GM19099 (cell line): ENCODE measurements around the gene SMS.

Experiments
- POLR2A ChIP-seq: IDR thresholded peaks from 3 replicates; pipeline ENCODE4 v1.6.1; 2011; ENCODE audit warnings: low read depth; ENCODE audit not compliant: insufficient read length; ENCODE audit errors: extremely low read depth

SMS gene

DNA sequence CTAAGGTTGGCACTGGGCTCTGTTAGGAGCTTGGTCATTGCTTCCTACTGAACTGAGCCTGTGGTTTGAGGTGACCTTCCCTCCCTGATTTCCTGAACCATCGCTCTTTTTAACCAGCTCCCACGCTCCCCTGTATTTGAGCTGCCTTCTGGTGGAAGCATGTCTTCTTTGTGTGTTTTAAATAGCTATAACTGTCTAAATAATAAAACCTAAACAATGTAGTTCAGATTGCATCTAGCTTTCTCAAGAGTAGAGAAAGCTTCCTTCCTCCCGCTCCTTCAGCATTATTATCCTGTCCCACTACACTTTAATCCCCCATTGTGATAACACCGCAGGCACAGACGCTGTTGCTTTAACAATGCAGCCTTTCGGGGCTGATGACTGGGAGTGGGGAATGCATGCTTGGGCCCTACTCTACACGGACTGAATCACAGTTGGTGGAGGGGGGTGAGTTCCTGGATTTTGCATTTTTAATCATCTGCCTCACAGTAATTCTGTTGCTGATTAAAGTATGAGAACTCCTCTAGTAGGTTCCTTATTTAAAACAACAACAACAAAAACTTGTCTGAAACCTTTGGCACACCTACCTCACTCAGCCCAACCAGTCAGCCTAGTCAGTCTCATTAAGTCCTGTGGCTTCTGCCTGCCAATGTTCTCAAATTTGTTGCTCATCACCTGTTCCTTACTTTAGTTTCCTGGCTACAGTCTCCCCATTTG is 6.6 kb downstream of the SMS start:
- no peak for TF ChIP-seq POLR2A

DNA sequence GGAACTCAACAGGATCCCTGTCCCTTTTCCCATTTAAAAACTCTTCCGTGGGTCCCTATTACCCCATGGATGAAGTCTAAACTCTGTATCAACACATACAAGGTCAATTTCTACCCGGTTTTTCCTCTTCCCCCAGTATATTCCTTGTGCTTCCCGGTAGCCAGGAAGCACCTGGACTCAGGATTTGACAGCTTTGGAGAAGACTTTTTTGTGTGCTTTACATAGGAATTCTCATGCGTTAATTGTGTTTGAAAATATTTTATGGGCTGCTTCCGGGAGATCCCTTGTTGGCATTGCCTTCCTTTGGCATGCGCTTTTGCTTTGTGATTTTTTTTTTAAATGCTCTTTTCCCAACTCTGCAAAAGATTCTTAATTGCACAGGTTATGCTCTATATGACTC is 7.2 kb downstream of the SMS start:
- no peak for TF ChIP-seq POLR2A

- TF ChIP-seq POLR2A = no peak
Observed at GRCh38 chrX:21948897-21949578, 8.5 kb downstream of the SMS start.

- no peak for TF ChIP-seq POLR2A
Observed at GRCh38 chrX:21949689-21950088, 9.2 kb downstream of the SMS start.

- no peak for TF ChIP-seq POLR2A
Observed at GRCh38 chrX:21952624-21953023, 12.1 kb downstream of the SMS start.

- no peak for TF ChIP-seq POLR2A
Observed at GRCh38 chrX:21955403-21956189, 15.1 kb downstream of the SMS start.

- TF ChIP-seq POLR2A = no peak
Observed at GRCh38 chrX:21956783-21957182, 16.3 kb downstream of the SMS start.

- TF ChIP-seq POLR2A = no peak
Observed at GRCh38 chrX:21958187-21958586, 17.7 kb downstream of the SMS start.

- TF ChIP-seq POLR2A = no peak
Observed at GRCh38 chrX:21958916-21959315, 18.4 kb downstream of the SMS start.

DNA sequence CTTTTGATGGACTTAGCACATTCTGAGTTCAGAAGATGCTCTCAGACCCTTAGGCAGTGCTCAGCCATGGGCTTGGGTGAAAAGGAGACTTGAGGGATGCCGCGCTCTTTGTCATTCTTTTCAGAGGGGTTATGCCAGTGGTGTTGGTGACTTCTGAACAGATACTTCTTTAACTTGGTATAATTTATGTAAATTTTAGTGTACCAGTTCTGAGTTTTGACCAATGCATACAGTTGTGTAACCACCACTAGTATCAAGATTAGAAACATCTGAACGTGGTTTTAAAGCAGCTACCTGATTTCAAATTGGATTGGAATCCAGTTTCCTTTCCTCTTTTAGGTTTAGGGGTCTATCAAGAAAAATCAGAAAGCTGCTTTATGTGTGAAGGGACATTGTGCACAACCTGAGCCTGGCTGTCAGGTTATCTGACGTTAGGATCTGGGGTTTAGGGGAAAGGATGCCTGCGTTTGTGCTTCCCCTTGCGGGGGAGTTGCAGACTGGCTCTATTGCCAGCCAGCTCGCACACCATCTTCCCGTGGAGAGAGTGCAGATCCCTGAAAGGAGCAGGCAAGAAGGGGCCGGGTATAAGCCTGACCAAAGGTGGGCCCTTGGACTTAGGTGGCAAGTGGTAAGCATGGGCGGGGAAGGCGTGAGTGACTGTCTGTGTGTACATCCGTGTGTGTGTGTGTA is 19.0 kb downstream of the SMS start:
- no peak for TF ChIP-seq POLR2A

- TF ChIP-seq POLR2A = no peak
Observed at GRCh38 chrX:21960569-21961541, 20.3 kb downstream of the SMS start.

GRCh38 chrX:21962361-21962760 is 21.9 kb downstream of the SMS start:
- TF ChIP-seq POLR2A = no peak

DNA sequence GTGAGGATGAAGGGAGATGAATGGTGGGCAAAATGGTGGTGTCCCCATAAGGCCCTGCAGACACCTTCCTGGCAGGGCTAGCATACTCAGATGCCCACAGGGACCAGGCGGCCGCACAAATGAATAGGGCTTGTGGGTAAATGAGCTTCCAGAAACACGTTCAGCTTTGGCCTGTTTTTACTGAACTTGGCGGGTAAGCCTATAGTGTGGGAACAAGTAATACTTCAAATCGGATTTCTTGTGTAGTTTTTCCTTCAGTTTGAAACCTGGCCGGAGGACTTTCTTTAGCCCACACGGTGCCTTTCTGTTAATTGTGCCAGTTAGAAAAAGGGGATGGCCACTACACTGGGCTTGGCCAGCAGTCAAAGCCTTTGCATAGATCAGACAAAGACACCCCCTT is 22.8 kb downstream of the SMS start:
- TF ChIP-seq POLR2A = no peak

DNA sequence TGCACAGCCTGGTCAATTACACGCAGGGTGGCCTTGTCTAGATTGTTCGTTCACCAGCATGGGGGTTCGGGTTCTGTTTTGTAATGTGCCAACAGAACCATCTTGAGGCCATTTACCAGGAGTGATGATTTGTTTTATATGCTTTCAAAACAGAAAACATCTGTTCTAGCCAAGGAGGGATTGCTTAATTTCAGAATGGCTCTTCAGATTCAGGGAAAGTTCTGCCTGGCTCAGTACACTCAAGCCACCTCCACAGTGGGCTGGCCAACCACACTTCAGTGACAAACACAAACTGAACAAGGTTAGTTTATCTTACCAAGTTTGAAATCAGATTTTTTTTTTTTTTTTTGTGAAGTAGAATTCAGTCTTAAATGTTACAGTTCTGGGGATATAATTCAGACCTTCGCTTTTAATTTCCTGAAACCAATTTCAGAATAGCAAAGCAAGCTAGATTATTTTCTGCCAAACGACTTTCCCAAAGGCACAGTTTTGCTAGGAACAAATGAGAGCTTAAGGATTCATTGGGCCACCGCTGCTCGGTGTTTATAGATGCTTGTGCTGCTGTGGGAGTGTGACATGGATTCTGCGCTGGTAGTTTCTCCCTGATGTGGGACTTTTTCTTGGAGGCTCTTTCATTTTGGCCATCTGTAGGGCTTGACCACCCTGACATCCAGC is 23.4 kb downstream of the SMS start:
- TF ChIP-seq POLR2A = no peak

DNA sequence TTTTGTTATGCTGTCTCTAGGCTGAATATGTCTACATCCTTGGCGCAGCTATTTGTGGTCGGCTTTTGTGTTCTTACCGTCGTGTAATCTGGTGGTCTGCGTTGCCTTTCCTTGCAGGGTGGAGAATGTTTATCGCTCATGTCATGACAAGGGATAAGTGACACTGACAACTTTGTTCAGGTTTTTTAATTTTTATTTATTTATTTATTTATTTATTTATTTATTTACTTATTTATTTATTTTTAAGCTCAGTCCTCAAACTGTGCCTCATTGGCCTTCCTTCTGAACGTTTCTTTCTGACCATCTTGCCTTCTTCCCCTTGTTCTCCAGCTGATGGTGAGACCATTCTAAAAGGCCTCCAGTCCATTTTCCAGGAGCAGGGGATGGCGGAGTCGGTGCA is 26.4 kb downstream of the SMS start:
- TF ChIP-seq POLR2A = no peak
